DMS53 treated with DMSO at 0.1 percent for 48 hours (cell line): ENCODE data around the gene OVAAL.

Source experiments
- DNase-seq: peaks from one replicate; lab custom pipeline; 2025; ENCODE audit not compliant: unreplicated experiment; lab: John Stamatoyannopoulos, UW

The OVAAL gene

DNA sequence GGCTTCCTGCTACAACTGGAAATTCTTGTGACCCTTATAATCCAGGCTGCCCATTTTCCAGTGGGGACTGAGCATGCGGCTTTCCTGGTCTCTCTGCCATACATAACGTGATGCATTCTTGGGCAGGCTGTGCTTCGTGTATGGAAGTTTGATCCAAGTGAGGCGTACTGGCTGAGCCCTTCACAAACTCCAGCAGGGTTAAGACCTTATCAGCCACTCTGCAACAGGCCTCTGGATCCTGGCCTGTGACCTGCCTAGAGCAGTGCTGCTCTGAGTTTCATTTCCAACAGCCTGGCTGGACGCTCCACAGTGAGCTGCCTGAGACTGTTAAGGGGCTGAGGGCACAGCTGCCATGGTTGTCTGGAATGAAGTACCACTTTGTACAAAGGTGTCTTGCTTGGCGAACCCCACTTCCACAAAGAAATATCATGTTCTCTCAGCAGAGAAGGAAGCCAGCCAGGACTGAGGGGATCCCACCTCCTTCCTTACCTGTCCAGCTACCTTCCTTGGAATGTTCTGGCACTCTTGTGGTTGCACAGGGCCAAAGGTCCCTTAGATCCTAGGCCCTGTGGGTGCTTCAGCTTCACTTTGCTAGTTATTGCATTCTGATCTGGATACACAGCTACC, 44.6 kb downstream of the OVAAL start:
- DNase-seq: no peak

DNA sequence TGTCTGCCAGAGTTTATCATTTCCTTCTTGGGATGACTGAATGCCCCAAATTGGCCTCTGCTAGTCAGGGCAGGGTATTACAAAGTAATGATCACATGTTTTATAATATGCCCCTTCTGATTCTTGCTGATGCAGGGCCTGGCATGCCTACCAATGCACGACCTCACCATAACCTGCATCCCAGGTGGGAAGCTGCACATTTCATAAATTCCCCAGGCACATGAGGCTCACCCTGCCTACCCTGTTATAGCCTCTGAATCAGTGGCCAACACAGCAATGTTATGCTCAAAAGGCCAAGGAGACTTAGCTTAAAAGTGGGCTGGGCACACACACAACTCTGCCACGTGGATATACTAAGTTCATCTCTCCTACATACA, 45.1 kb downstream of the OVAAL start:
- no peak for DNase-seq

DNA sequence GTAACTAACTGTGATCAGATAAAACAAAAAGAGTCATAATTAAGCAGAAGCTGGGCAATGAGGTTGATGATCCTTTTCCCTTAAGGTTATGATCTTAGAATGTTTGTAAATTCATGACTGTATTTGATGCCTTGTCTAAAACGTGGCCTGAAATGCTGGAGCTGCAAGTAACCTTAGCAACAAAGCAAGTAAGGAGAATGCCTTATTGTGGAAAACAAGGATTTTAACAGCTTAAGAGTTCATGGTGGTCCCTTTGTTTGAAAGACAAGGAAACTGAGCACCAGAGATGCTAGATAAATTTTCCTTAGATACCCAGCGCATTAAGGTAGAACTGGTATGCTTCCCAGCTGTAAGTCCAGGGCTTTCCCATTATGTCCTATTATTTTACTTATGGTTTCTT, 47.4 kb downstream of the OVAAL start:
- DNase-seq: no peak

DNA sequence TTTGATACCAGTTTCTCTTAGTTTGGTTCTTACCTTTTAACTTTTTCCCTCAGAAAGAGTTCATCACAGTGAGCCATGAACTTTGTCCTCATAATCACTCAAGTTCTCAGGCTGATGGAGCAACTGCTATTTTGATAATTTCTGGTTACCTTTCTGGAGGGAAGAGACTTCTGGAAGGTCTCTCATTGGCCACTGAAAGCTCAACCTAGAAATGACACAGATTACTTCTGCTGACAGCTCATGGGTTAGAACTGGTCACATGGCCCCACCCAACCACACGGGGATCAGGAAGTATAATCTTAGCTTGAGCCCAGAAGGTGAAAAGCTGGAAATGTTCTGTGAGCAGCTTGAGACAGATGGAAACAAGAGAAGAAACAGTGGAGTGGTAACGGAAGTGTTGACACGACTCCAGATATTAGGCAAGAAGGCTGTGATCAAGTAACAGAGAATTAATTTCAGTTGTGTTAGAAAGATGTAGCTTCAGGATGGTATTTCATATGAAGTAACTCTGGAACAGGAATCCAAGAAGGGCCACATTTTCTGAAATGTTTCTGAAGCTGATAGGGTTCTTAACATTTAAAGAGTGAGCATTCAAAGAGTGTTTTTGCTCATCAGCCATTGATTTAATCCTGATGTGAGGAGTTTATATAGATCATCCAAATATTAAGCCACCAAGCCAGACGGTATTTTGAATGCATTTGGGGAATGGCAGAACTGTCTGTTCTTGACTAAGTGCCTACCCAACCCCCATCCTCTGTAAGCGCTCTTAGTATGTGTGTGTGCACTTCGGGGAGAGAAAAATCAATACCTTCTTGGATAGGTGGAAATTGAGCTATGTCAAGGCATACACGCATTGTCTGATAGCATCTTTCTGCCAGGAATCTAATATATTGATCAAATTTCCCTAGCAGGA, 51.1 kb downstream of the OVAAL start:
- DNase-seq: no peak

DNA sequence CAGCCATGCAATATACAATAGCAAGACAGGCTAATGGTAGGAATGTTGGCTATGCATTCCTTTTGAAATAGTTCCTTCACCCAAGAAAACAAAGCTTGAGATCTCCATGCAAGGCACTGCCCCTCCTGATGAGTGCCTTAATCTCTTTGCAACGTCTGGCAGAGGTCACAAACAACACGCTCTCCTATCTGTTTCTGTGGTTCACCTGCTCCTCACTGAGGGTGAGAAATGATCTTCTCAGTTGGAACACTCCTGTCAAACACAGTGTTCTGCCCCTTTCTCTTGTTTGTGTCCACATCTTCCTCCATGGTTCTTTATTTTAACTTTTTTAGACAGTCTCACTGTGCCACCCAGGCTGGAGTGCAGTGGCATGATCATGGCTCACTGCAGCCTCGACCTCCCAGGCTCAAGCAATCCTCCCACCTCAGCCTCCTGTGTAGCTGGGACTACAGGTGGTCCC, 51.8 kb downstream of the OVAAL start:
- no peak for DNase-seq

DNA sequence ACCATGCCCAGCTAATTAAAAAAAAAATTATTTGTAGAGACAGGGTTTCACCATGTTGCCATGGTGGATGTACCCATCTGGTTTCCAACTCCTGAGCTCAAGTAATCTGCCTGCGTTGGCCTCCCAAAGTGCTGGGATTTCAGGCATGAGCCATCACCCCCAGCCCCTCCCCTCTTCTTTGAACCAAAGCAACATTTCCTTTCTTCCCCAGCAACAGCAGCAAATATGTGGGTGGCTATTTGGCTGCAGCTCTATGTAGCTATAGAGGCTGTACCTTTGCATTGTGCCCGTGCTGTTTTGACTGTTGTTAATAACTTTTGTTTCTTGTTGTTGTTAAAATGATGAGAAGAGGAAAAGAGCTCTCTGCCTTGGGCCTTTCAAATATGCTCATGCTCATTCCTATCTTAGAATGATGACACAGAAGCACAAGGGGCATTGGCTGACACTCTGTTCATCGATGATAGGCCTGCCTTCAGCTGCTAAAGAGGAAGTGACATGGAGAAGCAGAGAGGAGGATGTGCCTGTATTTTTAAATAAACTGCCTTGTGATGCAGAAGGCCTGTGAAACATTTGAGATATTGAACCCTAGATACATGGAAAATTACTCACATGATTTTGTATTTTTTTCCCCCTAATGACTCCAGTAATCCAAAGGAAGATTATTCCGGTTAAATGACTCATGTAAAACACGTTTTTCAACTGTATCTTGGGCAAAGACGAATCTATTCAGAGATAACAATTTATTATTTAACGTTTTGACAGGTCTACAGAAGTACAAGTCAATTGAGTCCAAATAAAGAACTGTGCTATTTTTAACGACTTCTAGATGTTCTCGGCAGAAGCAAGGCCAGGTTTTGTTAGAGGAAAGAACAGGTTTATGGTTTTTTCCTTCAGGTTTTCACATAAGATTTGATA, 52.5 kb downstream of the OVAAL start:
- DNase-seq: no peak

DNA sequence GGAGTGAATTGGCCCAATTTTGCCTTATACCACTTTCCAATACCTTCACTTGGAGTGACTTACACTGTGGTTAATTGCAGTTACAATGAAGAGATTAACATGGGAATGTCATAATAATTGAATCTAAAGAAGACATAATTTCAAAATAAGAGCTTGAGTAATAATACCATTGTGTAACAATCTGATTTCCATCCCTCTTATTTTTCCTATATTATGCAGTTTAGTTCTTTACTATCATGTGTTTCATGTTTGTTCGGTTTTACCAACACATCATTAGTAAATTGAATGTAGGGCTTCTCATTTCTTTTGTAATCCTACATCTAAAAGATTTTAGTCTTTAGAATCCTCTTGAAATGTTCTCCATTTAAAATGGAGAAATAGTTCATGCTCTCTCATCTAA, 53.9 kb downstream of the OVAAL start:
- DNase-seq: no peak

DNA sequence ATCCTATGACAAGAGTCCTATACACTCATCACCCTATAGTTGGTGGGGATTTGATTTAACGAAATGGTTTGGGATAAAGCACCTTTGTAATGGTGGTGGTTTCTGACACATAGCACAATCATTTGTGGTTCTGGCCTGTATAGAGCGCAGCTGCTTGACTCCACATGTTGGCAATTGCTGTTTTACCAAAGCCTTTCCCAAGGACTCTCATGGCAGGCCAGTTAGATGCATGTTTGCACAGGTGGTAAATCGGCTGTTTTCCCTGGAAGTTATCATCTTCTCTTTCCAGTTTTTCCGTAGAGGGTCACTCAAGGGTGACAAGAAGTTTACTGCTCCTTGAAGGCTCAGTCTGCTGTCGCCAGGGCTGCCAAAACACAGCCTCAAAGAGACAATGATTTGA, 56.0 kb downstream of the OVAAL start:
- DNase-seq: no peak

DNA sequence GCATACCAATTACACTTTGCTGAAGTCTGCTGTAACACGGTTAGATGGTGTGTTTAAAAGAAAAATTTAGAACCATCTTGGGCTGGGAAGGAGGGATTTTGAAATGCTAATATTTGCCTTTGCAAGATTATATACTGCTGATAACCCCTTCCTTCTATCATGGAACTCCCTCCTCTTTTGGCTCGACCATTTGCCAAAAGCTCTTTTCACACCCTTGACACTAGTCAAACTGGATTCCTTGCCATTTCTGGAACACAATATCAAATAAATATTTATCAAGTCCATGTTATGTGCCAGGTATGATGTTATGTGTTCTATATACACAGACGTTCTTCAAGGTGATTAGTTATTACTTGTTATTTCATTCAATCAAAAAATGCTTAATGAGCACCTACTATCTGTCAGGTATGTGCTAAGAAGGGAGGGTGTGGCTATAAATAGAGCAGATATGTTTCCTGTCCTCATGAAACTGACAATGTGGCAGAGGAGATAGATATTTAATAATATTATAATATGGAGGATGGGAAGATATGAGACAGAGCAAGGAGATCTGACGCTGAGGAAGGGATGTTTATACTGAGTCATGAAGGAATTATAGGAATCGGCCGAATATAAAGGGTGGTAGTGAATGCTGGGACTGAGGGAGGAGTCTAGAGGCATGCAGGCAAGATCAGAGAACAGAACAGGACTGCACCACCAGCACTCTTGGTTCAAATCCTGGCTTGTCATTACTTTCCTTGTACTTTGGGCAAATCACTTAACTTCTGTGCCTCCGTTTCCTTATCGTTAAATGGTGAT, 56.9 kb downstream of the OVAAL start:
- DNase-seq: no peak
